GM19238 (cell line): ENCODE data around the gene CLMN.
"Not testable (repeated sequence)": the region's sequence is repeated elsewhere in the genome, so short reads cannot be mapped to it uniquely, and the experiment has no call there.

ENCODE experiments used
- DNase-seq: peaks from one replicate; pipeline ENCODE4 v3.0.0; 2011; ENCODE audit warnings: low spot score; ENCODE audit not compliant: insufficient read length

The CLMN gene

GRCh38 chr14:95196268-95196667, 123.4 kb downstream of the CLMN start:
- peak; percentile 40 for DNase-seq

- no peak for DNase-seq
Observed at GRCh38 chr14:95195031-95195430, 124.7 kb downstream of the CLMN start.

GRCh38 chr14:95193081-95193480, 126.6 kb downstream of the CLMN start:
- no peak for DNase-seq

- DNase-seq: no peak
Observed at GRCh38 chr14:95192311-95192710, 127.4 kb downstream of the CLMN start.

GRCh38 chr14:95191445-95192199, 128.1 kb downstream of the CLMN start:
- DNase-seq: no peak

GRCh38 chr14:95190857-95191256, 128.9 kb downstream of the CLMN start:
- no peak for DNase-seq

- DNase-seq: no peak
Observed at GRCh38 chr14:95190346-95190840, 129.3 kb downstream of the CLMN start.

GRCh38 chr14:95189367-95190132, 130.2 kb downstream of the CLMN start:
- no peak for DNase-seq

- DNase-seq: no peak
Observed at GRCh38 chr14:95188380-95188779, 131.3 kb downstream of the CLMN start.

- no peak for DNase-seq
Observed at GRCh38 chr14:95185767-95186392, 133.8 kb downstream of the CLMN start.

- DNase-seq: no peak
Observed at GRCh38 chr14:95185033-95185766, 134.5 kb downstream of the CLMN start.

GRCh38 chr14:95184413-95184790, 135.3 kb downstream of the CLMN start:
- no peak for DNase-seq

- DNase-seq: no peak
Observed at GRCh38 chr14:95183532-95184412, 135.9 kb downstream of the CLMN start.

- no peak for DNase-seq
Observed at GRCh38 chr14:95183082-95183481, 136.6 kb downstream of the CLMN start.

GRCh38 chr14:95182379-95182778, 137.3 kb downstream of the CLMN start:
- no peak for DNase-seq

GRCh38 chr14:95180966-95181741, 138.6 kb downstream of the CLMN start:
- no peak for DNase-seq

- DNase-seq: not testable (repeated sequence)
Observed at GRCh38 chr14:95175670-95176069, 144.0 kb downstream of the CLMN start.

GRCh38 chr14:95174184-95174792, 145.4 kb downstream of the CLMN start:
- DNase-seq: no peak

GRCh38 chr14:95173518-95173917, 146.2 kb downstream of the CLMN start:
- no peak for DNase-seq
